Measurements from ENCODE around the gene CMTM8. TPM values are rescaled to one million over a fixed set of nuclear protein-coding genes. Genes with fewer than 3 reads are reported as not detected.

CMTM8 gene
- total RNA-seq, 1 experiment from 2014 or later = 3.3 TPM

DNA sequence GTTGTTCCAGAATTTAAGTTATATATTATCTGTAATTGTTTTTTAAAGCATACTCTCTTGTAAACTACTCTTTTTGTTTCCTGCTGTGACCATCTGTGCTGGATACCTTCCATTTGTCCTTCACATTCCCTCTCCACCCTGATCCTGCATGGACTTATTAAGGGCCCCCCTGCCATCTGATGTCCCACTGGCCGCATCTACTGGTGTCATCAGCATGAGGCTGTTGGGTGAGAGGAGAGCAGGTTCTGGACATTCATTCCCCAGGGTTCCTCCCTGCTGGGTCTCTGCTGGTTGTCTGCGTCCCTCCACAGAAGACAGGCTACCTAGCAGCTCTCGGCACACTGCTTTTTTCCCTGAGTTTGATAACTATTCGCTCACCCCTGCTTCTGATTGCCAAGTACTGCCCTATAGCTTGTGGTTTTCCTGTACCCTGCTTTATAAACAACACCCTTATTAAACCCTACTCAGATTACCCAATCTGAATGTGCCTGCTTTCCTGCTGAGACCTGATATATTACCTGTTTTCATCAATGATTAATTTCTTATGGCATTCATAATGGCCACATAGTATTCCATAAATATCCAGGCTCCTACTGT is 7.7 kb downstream of the CMTM8 start:
- Histone ChIP-seq H3K27ac (no peak overlapping the region), H3K36me3 (no peaks in the 10 kb centered on the region), H3K4me3 (no peak overlapping the region), H3K27me3 (no peaks in the 10 kb centered on the region), H3K9me3 (replicated peaks) (no peaks in the 10 kb centered on the region), H3K4me1 (no peaks in the 10 kb centered on the region)
- DNase-seq = no peak

DNA sequence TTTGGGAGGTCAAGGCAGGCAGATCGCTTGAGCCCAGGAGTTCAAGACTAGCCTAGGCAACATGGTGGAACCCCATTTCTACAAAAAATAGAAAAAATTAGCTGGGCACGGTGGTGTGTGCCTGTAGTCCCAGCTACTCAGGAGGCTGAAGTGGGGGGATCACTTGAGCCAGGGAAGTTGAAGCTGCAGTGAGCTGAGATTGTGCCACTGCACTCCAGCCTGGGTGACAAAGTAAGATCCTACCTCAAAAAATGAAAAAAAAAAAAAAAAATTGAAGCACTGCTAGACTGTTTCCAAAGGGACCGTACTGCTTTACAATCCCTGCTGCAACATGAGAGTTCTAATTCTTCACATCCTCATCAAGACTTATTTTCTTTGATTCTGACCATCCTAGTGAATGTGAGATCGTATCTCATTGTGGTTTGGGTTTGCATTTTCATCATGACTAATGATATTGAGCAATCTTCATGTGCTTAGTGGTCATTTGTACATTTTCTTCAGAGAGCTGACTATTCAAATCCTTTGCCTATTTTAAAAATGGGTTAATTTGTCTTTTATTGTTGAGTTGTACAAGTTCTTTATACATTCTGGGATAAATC is 10.8 kb downstream of the CMTM8 start:
- Histone ChIP-seq H3K4me3 (no peak overlapping the region), H3K27ac (no peak overlapping the region), H3K4me1 (no peaks in the 10 kb centered on the region), H3K9me3 (replicated peaks) (no peaks in the 10 kb centered on the region), H3K36me3 (no peaks in the 10 kb centered on the region), H3K27me3 (no peaks in the 10 kb centered on the region)
- DNase-seq = no peak

DNA sequence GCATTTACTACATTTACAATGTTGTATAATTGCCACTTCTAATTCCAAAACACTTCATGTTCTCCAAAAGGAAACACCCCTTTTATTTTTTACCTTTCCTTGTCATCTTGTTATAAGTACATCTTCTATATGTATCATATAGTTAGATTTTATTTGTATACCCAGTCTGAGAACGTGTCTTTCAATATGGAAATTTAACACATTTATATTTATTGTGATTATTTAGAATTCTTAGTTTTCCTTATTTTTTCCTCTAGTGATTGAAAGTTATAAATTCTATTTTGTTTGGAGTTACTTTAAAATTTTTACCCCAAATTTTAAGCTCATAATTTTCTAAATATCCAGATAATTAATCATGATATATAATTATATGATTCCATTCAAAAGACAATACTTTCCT is 15.8 kb downstream of the CMTM8 start:
- Histone ChIP-seq H3K36me3 (no peaks in the 10 kb centered on the region), H3K27ac (no peak overlapping the region)

DNA sequence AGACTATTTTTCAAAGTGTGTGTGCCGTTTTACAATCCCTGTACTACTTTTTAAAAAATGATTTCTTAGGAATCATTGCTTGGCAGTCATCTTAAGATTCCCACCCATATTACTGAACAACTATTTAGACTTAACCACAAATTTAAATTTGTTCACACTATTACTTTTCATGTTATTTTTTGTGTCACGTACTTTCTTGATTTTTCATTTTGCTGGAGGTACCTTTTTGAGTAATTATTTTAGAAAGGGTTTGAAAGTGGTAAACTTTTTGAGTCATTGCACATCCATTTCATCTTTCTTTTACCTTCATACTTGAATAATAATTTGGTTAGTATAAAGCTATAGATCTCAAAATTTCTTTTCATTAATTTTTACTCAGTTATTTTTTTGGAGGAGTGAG is 16.9 kb downstream of the CMTM8 start:
- Histone ChIP-seq H3K27me3 (no peaks in the 10 kb centered on the region), H3K9me3 (replicated peaks) (no peaks in the 10 kb centered on the region), H3K27ac (no peak overlapping the region), H3K36me3 (no peaks in the 10 kb centered on the region), H3K4me1 (no peaks in the 10 kb centered on the region), H3K4me3 (no peak overlapping the region)
- DNase-seq = no peak

More for the DNA sequence above, 15.8 kb downstream of the CMTM8 start:
- DNase-seq = no peak
- Histone ChIP-seq H3K4me1 (no peaks in the 10 kb centered on the region), H3K9me3 (replicated peaks) (no peaks in the 10 kb centered on the region), H3K27me3 (no peaks in the 10 kb centered on the region), H3K4me3 (no peak overlapping the region)

DNA sequence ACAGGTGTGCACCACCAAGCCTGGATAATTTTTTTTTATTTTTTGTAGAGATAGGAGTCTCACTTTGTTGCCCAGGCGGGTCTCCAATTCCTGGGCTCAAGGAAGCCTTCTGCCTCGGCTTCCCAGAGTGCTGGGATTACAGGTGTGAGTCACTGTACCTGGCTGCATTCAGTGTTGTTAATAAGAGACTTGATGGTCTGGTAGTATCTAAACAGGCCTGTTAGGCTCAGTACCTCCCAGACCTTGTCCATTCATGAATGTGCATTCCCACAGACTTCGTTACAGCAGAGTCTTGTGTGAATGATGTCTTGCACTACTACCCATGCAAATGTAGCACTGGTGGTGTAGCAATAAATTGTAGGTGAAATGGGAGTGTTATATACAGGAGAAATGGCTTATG is 17.7 kb downstream of the CMTM8 start:
- no peak overlapping the region for H3K27ac ChIP-seq
- no peaks in the 10 kb centered on the region for H3K4me1 ChIP-seq
- H3K27me3 ChIP-seq = no peaks in the 10 kb centered on the region
- no peak for DNase-seq
- H3K36me3 ChIP-seq = no peaks in the 10 kb centered on the region
- no peaks in the 10 kb centered on the region for H3K9me3 ChIP-seq (replicated peaks)
- no peak overlapping the region for H3K4me3 ChIP-seq

DNA sequence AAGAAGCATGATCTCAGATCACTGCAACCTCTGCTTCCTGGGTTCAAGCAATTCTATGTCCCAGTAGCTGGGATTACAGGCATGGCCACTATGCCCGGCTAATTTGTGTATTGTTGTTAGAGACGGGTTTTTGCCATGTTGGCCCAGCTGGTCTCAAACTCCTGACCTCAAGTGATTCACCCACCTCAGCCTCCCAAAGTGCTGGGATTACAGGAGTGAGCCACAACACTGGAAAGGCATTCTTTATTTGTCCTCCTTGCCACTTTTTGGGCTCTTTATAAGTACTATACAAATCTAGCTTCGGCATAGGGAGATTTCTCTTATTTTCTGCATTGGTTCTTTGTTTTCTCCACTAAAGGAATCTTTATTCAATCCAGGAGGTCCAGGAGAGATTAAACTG is 18.6 kb downstream of the CMTM8 start:
- H3K27me3 ChIP-seq = no peaks in the 10 kb centered on the region
- DNase-seq = no peak

DNA sequence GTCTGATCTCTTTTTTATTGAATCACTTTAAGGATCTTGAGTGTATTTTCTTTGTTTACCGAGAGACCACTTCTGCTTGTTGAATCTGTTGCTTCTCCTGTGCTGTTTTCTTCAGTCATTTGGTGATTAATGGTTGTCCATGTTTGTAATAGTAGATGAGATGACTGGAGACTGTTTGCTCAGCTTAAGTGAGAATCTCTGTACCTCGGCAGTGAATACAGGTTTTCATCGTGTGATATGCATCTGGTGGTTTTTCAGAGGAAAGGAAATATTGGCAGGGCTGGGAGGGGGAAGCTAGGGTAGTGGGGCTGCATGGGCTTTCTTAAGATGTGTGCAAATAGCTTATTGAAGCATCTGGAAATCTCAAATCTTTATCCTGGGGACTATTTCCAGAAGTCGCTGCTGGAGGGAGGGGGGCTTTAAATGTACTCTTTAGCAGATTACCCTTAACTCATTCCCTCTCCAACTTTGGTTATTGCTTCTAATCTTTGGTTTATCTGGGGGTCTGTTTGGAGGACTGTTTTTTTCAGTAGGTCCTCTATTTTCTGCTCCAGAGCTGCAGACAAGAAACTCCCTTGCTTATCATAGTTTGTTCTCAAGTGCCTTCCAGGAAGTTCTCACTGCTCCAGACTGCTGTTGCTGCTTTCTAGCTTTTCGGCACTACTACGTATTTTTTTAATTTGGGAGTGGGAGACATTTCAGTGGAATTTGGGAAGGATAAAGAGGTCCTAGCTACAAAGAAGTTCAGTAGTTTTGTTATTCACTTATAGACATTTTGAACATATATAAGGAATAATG is 19.4 kb downstream of the CMTM8 start:
- no peak for DNase-seq
- H3K4me3 ChIP-seq = no peak overlapping the region
- no peaks in the 10 kb centered on the region for H3K36me3 ChIP-seq
- H3K9me3 ChIP-seq (replicated peaks) = no peaks in the 10 kb centered on the region
- H3K4me1 ChIP-seq = no peaks in the 10 kb centered on the region
- H3K27me3 ChIP-seq = no peaks in the 10 kb centered on the region
- no peak overlapping the region for H3K27ac ChIP-seq

More for the DNA sequence above, 18.6 kb downstream of the CMTM8 start:
- Histone ChIP-seq H3K4me3 (no peak overlapping the region), H3K36me3 (no peaks in the 10 kb centered on the region), H3K27ac (no peak overlapping the region), H3K9me3 (replicated peaks) (no peaks in the 10 kb centered on the region), H3K4me1 (no peaks in the 10 kb centered on the region)

DNA sequence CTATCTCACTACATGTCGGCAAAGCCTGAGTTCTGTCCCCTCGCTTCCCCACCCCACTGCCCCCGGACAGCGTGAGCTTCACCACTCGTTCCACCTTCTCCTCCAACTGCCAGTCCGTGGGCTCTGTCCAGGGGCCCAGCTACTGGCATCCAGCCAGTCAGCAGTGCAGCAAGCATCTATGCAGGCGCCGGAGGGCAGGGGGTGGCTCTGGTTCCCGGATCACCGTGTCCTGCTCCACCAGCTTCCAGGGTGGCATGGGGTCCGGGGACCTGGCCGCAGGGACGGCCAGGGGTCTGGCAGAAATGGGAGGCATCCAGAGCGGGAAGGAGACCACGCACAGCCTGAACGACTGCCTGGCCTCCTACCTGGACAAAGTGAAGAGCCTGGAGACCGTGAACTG is 20.4 kb downstream of the CMTM8 start:
- H3K27ac ChIP-seq = no peak overlapping the region
- H3K9me3 ChIP-seq (replicated peaks) = no peaks in the 10 kb centered on the region
- no peaks in the 10 kb centered on the region for H3K27me3 ChIP-seq
- no peak for DNase-seq
- no peaks in the 10 kb centered on the region for H3K36me3 ChIP-seq
- no peak overlapping the region for H3K4me3 ChIP-seq
- no peaks in the 10 kb centered on the region for H3K4me1 ChIP-seq

DNA sequence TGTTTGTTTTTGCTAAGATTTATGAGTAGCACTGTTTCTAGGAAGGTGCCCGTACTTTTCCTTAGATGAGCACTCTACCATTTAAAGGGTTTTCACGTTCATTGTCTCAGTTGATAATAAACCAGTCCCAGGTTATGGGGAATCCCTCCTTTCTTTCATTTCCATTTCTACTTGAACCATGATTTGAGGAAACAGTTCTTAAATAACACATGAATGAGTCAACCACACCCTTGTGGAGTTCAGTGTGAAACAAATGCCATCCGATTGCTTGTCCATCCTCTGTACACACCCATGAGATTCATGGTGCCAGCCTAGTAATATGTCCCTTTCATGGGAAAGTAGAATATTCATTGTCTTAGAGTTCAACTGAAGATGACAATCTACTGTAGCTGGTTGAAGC is 23.1 kb downstream of the CMTM8 start:
- no peaks in the 10 kb centered on the region for H3K9me3 ChIP-seq (replicated peaks)
- no peaks in the 10 kb centered on the region for H3K36me3 ChIP-seq
- no peak overlapping the region for H3K27ac ChIP-seq
- no peak for DNase-seq
- no peaks in the 10 kb centered on the region for H3K27me3 ChIP-seq
- H3K4me3 ChIP-seq = no peak overlapping the region
- H3K4me1 ChIP-seq = no peaks in the 10 kb centered on the region

DNA sequence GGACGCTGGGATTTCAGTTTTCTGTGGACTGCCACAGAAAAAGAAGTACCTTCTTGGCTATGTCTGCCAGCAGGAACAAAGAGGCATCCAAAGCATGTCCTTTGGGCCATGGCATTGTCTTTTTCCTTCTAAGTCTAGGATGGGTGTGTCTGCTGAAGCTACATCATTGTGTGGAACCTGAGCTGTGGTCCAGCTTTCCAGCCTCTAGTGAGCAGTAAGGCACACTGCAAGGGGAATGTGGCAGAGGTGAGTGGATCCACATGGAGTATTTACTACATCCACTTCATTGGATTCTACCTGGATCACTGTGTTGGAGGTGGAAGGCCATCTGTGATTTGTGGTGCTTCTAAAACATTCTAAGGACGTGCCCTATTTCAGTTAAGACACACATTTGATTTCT is 23.7 kb downstream of the CMTM8 start:
- H3K4me3 ChIP-seq = no peak overlapping the region
- no peak overlapping the region for H3K27ac ChIP-seq
- H3K36me3 ChIP-seq = no peaks in the 10 kb centered on the region
- no peak for DNase-seq
- H3K27me3 ChIP-seq = no peaks in the 10 kb centered on the region
- no peaks in the 10 kb centered on the region for H3K9me3 ChIP-seq (replicated peaks)
- H3K4me1 ChIP-seq = no peaks in the 10 kb centered on the region

DNA sequence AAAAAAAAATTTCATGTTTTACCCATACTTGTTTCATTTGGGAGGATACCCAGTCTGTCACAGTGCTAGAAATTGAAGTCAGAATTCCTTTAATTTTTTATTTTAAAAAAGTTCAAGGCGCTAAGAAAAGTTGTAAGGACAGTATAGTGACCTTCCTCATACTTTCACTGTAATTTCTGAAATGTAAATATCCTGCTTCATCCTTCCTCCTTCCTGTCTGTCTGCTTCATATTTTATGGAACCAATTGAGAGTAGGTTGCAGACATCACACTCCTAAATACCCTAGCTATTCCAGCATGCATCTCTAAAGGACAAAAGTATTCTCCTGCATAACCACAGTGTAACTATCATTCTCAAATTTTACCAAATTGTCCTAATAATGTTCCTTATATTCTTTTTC is 35.8 kb downstream of the CMTM8 start:
- Histone ChIP-seq H3K4me1 (no peaks in the 10 kb centered on the region), H3K27ac (no peak overlapping the region), H3K27me3 (no peaks in the 10 kb centered on the region), H3K9me3 (replicated peaks) (no peaks in the 10 kb centered on the region), H3K36me3 (no peaks in the 10 kb centered on the region), H3K4me3 (no peak overlapping the region)
- no peak for DNase-seq

DNA sequence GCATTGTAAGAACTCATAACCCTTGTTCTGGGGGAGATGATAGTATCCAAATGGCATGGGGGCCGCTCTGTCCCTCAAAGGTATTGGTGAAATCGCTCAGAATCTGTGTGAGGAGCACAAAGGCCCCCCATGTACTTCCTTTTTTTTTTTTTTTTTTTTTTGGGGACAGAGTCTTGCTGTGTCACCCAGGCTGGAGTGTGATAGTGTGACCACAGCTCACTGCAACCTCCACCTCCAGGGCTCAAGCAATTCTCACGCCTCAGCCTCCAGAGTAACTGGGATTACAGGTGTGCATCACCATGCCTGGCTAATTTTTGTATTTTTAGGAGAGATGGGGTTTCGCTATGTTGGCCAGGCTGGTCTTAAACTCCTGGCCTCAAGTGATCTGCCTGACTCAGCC is 37.0 kb downstream of the CMTM8 start:
- no peak for DNase-seq
- H3K4me3 ChIP-seq = no peak overlapping the region
- no peaks in the 10 kb centered on the region for H3K4me1 ChIP-seq
- H3K9me3 ChIP-seq (replicated peaks) = no peaks in the 10 kb centered on the region
- H3K36me3 ChIP-seq = no peaks in the 10 kb centered on the region
- no peaks in the 10 kb centered on the region for H3K27me3 ChIP-seq
- H3K27ac ChIP-seq = no peak overlapping the region

DNA sequence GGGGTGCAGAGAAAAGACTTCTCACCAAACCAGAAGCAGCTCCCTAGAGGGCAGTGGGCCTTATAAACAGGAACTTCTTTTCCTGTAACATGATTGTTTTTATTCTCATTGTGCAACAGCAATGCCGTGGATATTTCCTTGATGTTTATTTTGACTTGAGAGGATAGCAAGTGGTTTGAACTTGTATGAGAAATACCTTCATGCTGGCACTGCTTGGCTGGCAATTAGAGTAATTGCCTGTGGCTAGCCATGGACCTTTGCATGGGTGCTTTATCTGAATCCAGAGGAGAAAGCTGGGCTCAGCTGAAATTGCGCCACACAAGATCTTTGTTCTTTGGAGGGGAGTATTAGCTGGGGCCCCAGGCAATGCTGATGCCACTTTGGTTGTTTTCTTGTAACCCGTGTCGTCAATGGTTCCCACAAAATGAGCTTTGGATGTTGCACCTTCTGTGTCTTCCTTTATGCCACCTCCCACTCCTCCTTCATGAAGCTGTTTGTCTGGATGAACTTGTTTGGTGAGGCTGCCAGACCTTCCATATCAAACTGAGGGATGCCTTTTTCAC is 37.9 kb downstream of the CMTM8 start:
- Histone ChIP-seq H3K9me3 (replicated peaks) (no peaks in the 10 kb centered on the region), H3K4me1 (no peaks in the 10 kb centered on the region), H3K36me3 (no peaks in the 10 kb centered on the region), H3K4me3 (no peak overlapping the region), H3K27ac (no peak overlapping the region), H3K27me3 (no peaks in the 10 kb centered on the region)
- no peak for DNase-seq

DNA sequence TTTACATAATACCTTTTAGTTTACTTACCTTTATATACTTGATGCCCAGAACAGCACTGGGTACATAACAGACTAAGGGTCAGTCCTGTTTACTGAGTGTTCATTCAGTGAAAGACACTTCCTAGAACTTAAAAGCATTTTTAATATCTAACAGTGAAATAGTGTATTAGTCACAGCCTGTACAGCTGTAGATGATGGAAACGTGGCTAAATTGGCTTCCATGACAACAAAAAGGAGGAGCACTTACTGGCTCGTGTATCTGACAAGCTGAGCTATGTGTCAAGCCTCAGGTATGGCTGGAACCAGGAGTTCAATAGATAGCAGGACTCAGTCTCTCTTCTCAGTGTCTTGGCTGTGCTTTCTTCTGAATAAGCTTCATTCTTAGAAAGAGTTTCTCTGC is 40.2 kb downstream of the CMTM8 start:
- Histone ChIP-seq H3K4me1 (no peaks in the 10 kb centered on the region), H3K27me3 (no peaks in the 10 kb centered on the region)
- no peak for DNase-seq

DNA sequence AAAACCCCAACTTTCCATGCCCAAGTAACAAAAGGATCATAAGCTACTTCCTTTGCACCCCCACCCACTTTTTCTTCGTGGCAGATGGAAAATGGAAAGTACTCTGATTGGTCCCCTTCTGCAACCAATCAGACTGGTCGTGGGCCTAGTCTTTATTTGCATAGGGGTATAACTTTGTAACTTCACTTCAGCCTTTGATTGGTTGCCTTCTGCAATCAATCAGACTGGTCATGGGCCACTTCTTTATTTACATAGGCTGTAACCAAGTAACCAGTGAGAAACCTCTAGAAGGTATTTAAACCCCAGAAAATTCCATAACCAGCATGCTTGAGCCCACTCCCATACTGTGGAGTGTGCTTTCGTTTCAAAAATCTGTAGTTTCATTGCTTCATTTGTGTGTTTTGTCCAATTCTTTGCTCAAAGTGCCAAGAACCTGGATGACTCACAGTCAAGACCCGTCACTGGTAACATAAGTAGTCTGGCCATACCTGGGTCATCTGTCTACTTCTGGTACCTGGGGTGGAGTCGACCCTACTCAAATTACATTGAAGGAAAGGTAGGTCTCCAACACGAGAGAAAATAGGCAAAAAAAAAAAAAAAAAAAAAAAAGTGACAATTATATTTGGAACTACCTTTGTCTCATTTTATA is 41.9 kb downstream of the CMTM8 start:
- H3K9me3 ChIP-seq (replicated peaks) = no peaks in the 10 kb centered on the region
- no peaks in the 10 kb centered on the region for H3K4me1 ChIP-seq
- DNase-seq = no peak
- H3K27me3 ChIP-seq = no peaks in the 10 kb centered on the region
- H3K36me3 ChIP-seq = no peaks in the 10 kb centered on the region
- H3K27ac ChIP-seq = no peak overlapping the region
- no peak overlapping the region for H3K4me3 ChIP-seq

More for the DNA sequence above, 40.2 kb downstream of the CMTM8 start:
- Histone ChIP-seq H3K4me3 (no peak overlapping the region), H3K27ac (no peak overlapping the region), H3K36me3 (no peaks in the 10 kb centered on the region), H3K9me3 (replicated peaks) (no peaks in the 10 kb centered on the region)
